Parathyroid adenoma (tissue), 2 donors: ENCODE measurements around the gene MTA1.

ENCODE experiments used
- H2AFZ ChIP-seq: fragments of 300-600 bp; sonication (generic); one replicate; pipeline ENCODE4 v1.7.0; 2017; ENCODE audit warnings: antibody characterized with exemption, mild to moderate bottlenecking
- H3K27ac ChIP-seq: fragments of 300-600 bp; sonication (generic); one replicate; pipeline ENCODE4 v1.7.0; 2017
- H3K27me3 ChIP-seq: fragments of 300-600 bp; sonication (generic); one replicate; pipeline ENCODE4 v1.7.0; 2017; ENCODE audit warnings: low read length; ENCODE audit not compliant: control insufficient read depth, insufficient read depth
- H3K36me3 ChIP-seq: fragments of 300-600 bp; sonication (generic); one replicate; pipeline ENCODE4 v1.7.0; 2017; ENCODE audit warnings: low read length; ENCODE audit not compliant: control insufficient read depth, insufficient read depth
- H3K4me1 ChIP-seq: fragments of 300-600 bp; sonication (generic); one replicate; pipeline ENCODE4 v1.7.0; 2017; ENCODE audit warnings: control low read depth
- H3K4me2 ChIP-seq: fragments of 300-600 bp; sonication (generic); one replicate; pipeline ENCODE4 v1.7.0; 2017; ENCODE audit warnings: low read length
- H3K4me3 ChIP-seq: fragments of 300-600 bp; sonication (generic); one replicate; pipeline ENCODE4 v1.7.0; 2017; ENCODE audit warnings: low read depth, low read length
- H3K79me2 ChIP-seq: fragments of 300-600 bp; sonication (generic); one replicate; pipeline ENCODE4 v1.7.0; 2017; ENCODE audit warnings: control low read depth
- H3K9ac ChIP-seq: fragments of 300-600 bp; sonication (generic); one replicate; pipeline ENCODE4 v1.7.0; 2017; ENCODE audit warnings: mild to moderate bottlenecking
- H3K9me3 ChIP-seq: fragments of 300-600 bp; sonication (generic); one replicate; pipeline ENCODE4 v1.7.0; 2017; ENCODE audit warnings: low read length; ENCODE audit not compliant: control insufficient read depth
- CTCF ChIP-seq: fragments of 300-600 bp; sonication (generic); IDR thresholded peaks from one replicate; pipeline ENCODE4 v1.7.0; 2017; ENCODE audit warnings: antibody characterized with exemption, mild to moderate bottlenecking
- donor health status: primary hyperparathyroidism.

MTA1 gene

DNA sequence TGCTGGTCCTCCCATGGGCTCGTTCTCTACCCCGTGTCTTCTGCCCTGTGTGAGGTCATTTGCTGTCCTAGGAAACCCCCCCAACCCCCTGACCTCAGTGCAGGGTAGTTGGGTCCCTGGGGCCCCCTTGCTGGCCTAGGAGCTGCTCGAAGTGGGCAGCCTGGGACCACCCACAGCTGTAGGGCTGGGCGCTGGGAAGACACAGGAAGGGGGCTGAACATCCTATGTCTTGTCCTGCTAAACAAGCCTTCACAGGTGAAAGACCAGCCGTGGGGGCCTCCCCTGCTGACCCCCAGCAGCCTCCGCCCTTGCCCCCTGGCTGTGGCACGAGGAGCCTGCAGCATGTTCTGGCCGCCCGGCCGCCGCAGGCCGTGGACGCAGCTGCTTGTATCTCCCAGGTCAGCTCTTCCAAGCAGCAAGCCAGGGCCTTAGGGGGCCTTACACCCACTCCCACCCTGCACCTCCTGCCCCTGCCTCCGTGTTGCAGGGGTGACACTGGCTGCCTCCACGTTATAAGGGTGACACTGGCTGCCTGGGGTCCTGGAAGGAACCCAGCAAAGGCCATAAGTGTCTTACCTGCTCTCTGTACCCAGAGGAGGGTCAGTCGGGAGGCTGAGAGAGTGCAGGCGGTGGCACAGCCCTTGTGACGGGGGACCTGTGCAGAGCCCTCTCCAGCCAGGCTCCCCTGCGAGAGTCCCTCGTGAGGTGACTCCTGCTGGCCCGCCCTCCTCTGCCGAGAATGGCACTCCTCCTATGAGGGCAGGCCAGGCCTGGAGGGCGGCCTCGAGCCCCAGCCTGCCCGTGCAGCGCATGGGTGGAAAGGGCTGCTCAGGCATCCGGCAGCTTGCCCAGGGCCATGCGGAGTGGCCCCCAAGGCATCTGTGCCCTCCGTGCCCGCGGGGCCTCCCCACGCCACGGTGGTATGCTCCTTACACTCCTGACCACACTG is 32.8 kb upstream of the MTA1 start:
- H3K4me1 ChIP-seq, result no peaks in the 10 kb centered on the region
- H3K27ac ChIP-seq, result no peak overlapping the region
- H3K9me3 ChIP-seq, result no peaks in the 10 kb centered on the region
- no peaks in the 10 kb centered on the region for H3K36me3 ChIP-seq
- H3K4me3 ChIP-seq, result no peak overlapping the region
- no peaks in the 10 kb centered on the region for H3K79me2 ChIP-seq
- H2AFZ ChIP-seq, result no peak overlapping the region
- H3K27me3 ChIP-seq, result no peaks in the 10 kb centered on the region
- no peak overlapping the region for H3K4me2 ChIP-seq
- no peak for TF ChIP-seq CTCF
- no peak overlapping the region for H3K9ac ChIP-seq

GRCh38 chr14:105387530-105387922 is 32.1 kb upstream of the MTA1 start:
- no peak for TF ChIP-seq CTCF
- H3K9ac ChIP-seq, result no peak overlapping the region
- no peaks in the 10 kb centered on the region for H3K4me1 ChIP-seq
- H3K27ac ChIP-seq, result no peak overlapping the region
- H2AFZ ChIP-seq, result no peak overlapping the region
- no peaks in the 10 kb centered on the region for H3K79me2 ChIP-seq
- H3K9me3 ChIP-seq, result no peaks in the 10 kb centered on the region
- H3K4me3 ChIP-seq, result no peak overlapping the region
- H3K27me3 ChIP-seq, result no peaks in the 10 kb centered on the region
- no peaks in the 10 kb centered on the region for H3K36me3 ChIP-seq
- no peak overlapping the region for H3K4me2 ChIP-seq

DNA sequence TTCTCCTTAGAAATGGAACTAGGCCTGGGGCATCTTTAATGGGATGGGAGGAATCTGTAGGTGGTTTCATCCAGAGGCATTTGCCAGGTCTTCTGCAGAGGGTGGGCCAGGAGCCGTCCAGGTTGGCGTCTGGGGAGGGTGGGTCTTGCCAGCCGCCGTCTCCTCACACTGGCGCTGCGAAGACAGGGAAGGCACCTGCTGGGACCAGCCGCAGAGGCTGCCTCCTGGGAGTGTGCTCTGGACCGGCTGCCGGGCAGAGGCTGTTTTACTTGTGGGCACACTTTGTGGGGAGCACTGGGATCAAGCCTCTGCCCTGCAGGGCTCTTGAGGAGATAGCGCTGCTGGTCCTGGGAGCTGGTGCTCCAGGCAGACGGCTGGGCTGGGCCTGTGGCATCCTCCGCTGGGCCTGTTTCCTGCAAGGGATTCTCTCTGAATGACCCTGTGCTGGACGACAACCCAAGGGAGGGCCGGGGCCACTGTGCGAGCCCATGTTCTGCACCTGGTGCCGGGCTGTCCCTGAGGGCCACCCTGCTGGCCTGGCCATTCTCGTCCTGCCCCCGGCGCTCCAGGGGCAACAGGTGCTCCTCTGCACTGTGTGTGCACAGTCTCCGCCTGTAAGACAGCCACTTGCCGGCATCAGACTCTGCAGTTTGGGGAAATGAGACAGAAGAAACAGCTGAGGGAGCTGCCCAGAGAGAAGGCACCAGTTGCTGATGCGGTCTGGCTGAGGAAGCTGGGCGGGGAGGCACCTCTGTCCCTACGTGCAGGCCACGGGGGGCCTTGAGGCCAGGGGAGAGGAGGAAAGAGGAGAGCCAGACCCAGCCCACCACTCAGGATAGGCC is 31.3 kb upstream of the MTA1 start:
- H3K27me3 ChIP-seq, result no peaks in the 10 kb centered on the region
- H3K9me3 ChIP-seq, result no peaks in the 10 kb centered on the region
- no peaks in the 10 kb centered on the region for H3K4me1 ChIP-seq
- no peak overlapping the region for H3K9ac ChIP-seq
- no peak for TF ChIP-seq CTCF
- H2AFZ ChIP-seq, result no peak overlapping the region
- no peaks in the 10 kb centered on the region for H3K79me2 ChIP-seq
- H3K36me3 ChIP-seq, result no peaks in the 10 kb centered on the region
- no peak overlapping the region for H3K27ac ChIP-seq
- no peak overlapping the region for H3K4me3 ChIP-seq
- no peak overlapping the region for H3K4me2 ChIP-seq

DNA sequence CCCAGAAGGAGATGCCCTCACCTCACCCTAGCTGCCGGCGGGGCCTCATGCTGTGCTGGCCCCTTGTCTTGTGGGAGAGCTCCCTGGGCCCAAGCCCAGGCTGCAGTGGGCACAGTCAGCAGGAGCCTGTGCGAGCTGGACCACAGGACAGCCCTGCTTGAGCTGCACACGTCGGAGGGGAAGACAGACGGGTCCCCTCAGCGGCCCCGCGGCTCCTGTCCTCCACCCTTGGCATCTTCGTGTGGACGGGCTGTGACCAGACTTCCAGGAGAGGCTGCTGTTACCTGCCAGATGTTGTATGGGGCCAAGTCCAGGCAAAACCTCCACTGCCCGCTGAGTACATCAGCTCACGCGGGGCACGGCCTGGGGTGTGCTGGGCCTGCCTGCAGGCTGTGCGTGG is 30.7 kb upstream of the MTA1 start:
- Histone ChIP-seq H3K79me2 (no peaks in the 10 kb centered on the region), H3K27ac (no peak overlapping the region), H3K4me2 (no peak overlapping the region), H2AFZ (no peak overlapping the region), H3K9me3 (no peaks in the 10 kb centered on the region), H3K4me3 (no peak overlapping the region), H3K36me3 (no peaks in the 10 kb centered on the region), H3K27me3 (no peaks in the 10 kb centered on the region), H3K9ac (no peak overlapping the region), H3K4me1 (no peaks in the 10 kb centered on the region)
- no peak for TF ChIP-seq CTCF
